ENCODE results near the gene GEN1.

GEN1 gene

GRCh38 chr2:17781482-17781881, 27.5 kb downstream of the GEN1 start:
- Histone ChIP-seq H3K27me3 (ENCODE audit: control insufficient read depth in 3 of 3, insufficient read depth in 3 of 3, low read depth in 1 of 3, low read length in 3 of 3) (no peaks in the 10 kb centered on the region), H3K4ac (ENCODE audit: low read length) (no peak overlapping the region)

GRCh38 chr2:17786727-17787126, 32.8 kb downstream of the GEN1 start:
- H4K8ac ChIP-seq (ENCODE audit: low read depth, low read length): no peak overlapping the region
- no peaks in the 10 kb centered on the region for H3K4me1 ChIP-seq (ENCODE audit: control insufficient read depth in 2 of 2, insufficient read depth in 1 of 2, low read depth in 1 of 2, low read length in 2 of 2)
- no peak overlapping the region for H2BK15ac ChIP-seq (ENCODE audit: low read length)
- H3K4ac ChIP-seq (ENCODE audit: low read length): no peak overlapping the region
- no peaks in the 10 kb centered on the region for H3K79me1 ChIP-seq (ENCODE audit: low read depth, low read length)
- peaks cover 0 to 5% (median 0%) of the 10 kb centered on the region in 3 experiments for H3K27me3 ChIP-seq (ENCODE audit: control insufficient read depth in 3 of 3, insufficient read depth in 3 of 3, low read depth in 1 of 3, low read length in 3 of 3)
- no peak overlapping the region for H3K14ac ChIP-seq (ENCODE audit: low read length)
- H3K9me3 ChIP-seq (replicated peaks in 1 of 2; ENCODE audit: control insufficient read depth in 2 of 2, insufficient read depth in 1 of 2, low read depth in 1 of 2, low read length in 2 of 2): no peaks in the 10 kb centered on the region
- no peak for DNase-seq (ENCODE audit: low spot score)
- H2AK5ac ChIP-seq (ENCODE audit: low read depth, low read length): no peak overlapping the region
- H3K9ac ChIP-seq (ENCODE audit: low read depth, low read length, poor library complexity): no peak overlapping the region
- no peak overlapping the region for H4K91ac ChIP-seq (ENCODE audit: low read depth, low read length, poor library complexity)
- no peak overlapping the region for H3K23ac ChIP-seq (ENCODE audit: low read depth, low read length, poor library complexity)
- H3K4me3 ChIP-seq (ENCODE audit: low read length in 2 of 2): no peak overlapping the region
- no CpG with 5 or more reads among the region's 3 CpGs for WGBS, 2 donors (ENCODE audit: extremely low coverage in 2 of 2, insufficient read length in 2 of 2, insufficient replicate concordance in 1 of 2)
- no peak overlapping the region for H3K18ac ChIP-seq (ENCODE audit: low read length)
- H2BK12ac ChIP-seq (ENCODE audit: low read length): no peak overlapping the region
- H3K36me3 ChIP-seq (replicated peaks in 1 of 2; ENCODE audit: control insufficient read depth in 2 of 2, insufficient read depth in 2 of 2, low read length in 2 of 2): peaks cover 0 to 18% of the 10 kb centered on the region in 2 donors
- H2AFZ ChIP-seq (ENCODE audit: low read length): no peak overlapping the region
- H3K4me2 ChIP-seq (ENCODE audit: insufficient read depth, low read length, poor library complexity, severe bottlenecking): no peak overlapping the region
- no peak overlapping the region for H2BK120ac ChIP-seq (ENCODE audit: low read depth, low read length)
- no peak overlapping the region for H2BK5ac ChIP-seq (ENCODE audit: low read length)
- no peak overlapping the region for H3K27ac ChIP-seq (replicated peaks; ENCODE audit: low read length)

More at GRCh38 chr2:17781482-17781881, 27.5 kb downstream of the GEN1 start:
- no CpG with 5 or more reads among the region's 1 CpG for WGBS, 2 donors (ENCODE audit: extremely low coverage in 2 of 2, insufficient read length in 2 of 2, insufficient replicate concordance in 1 of 2)
- Histone ChIP-seq H3K79me1 (ENCODE audit: low read depth, low read length) (no peaks in the 10 kb centered on the region), H3K9me3 (replicated peaks in 1 of 2; ENCODE audit: control insufficient read depth in 2 of 2, insufficient read depth in 1 of 2, low read depth in 1 of 2, low read length in 2 of 2) (no peaks in the 10 kb centered on the region), H2BK12ac (ENCODE audit: low read length) (no peak overlapping the region), H3K4me1 (ENCODE audit: control insufficient read depth in 2 of 2, insufficient read depth in 1 of 2, low read depth in 1 of 2, low read length in 2 of 2) (no peaks in the 10 kb centered on the region), H3K9ac (ENCODE audit: low read depth, low read length, poor library complexity) (no peak overlapping the region), H2BK5ac (ENCODE audit: low read length) (no peak overlapping the region), H4K8ac (ENCODE audit: low read depth, low read length) (no peak overlapping the region), H3K36me3 (replicated peaks in 1 of 2; ENCODE audit: control insufficient read depth in 2 of 2, insufficient read depth in 2 of 2, low read length in 2 of 2) (peaks cover 1 to 71% of the 10 kb centered on the region in 2 donors), H3K4me2 (ENCODE audit: insufficient read depth, low read length, poor library complexity, severe bottlenecking) (no peak overlapping the region), H3K14ac (ENCODE audit: low read length) (no peak overlapping the region), H4K91ac (ENCODE audit: low read depth, low read length, poor library complexity) (no peak overlapping the region), H2AK5ac (ENCODE audit: low read depth, low read length) (no peak overlapping the region), H3K4me3 (ENCODE audit: low read length in 2 of 2) (no peak overlapping the region), H3K23ac (ENCODE audit: low read depth, low read length, poor library complexity) (no peak overlapping the region), H2BK15ac (ENCODE audit: low read length) (no peak overlapping the region), H3K18ac (ENCODE audit: low read length) (no peak overlapping the region), H3K27ac (replicated peaks; ENCODE audit: low read length) (no peak overlapping the region), H2AFZ (ENCODE audit: low read length) (no peak overlapping the region), H2BK120ac (ENCODE audit: low read depth, low read length) (no peak overlapping the region)
- no peak for DNase-seq (ENCODE audit: low spot score)

DNA sequence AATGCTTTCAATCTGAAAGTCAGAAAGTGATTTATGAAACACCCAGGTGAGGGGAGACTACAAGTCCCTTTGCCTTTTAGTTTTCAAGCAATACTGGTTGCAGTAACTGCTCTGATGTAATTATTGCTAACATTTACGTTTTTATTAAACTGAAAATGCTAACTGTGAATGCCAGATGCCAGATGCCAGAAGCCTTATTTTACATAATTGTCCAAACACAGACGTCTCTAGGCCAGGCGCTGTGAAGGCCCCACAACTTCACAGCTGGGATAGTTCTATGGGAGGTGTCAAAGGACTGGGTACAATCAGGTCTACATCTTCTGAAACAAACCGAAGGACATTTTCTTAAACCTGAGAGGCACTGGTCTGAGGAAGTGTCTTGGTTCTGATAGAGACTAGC, 34.8 kb downstream of the GEN1 start:
- H3K18ac ChIP-seq (ENCODE audit: low read length): no peak overlapping the region
- H3K4me1 ChIP-seq (ENCODE audit: control insufficient read depth in 2 of 2, insufficient read depth in 1 of 2, low read depth in 1 of 2, low read length in 2 of 2): no peaks in the 10 kb centered on the region
- no peak overlapping the region for H4K8ac ChIP-seq (ENCODE audit: low read depth, low read length)
- no peak overlapping the region for H2BK12ac ChIP-seq (ENCODE audit: low read length)
- H3K27ac ChIP-seq (replicated peaks; ENCODE audit: low read length): no peak overlapping the region
- H3K9ac ChIP-seq (ENCODE audit: low read depth, low read length, poor library complexity): no peak overlapping the region
- peaks cover 0 to 9% (median 0%) of the 10 kb centered on the region in 3 experiments for H3K27me3 ChIP-seq (ENCODE audit: control insufficient read depth in 3 of 3, insufficient read depth in 3 of 3, low read depth in 1 of 3, low read length in 3 of 3)
- H3K23ac ChIP-seq (ENCODE audit: low read depth, low read length, poor library complexity): no peak overlapping the region
- H2AK5ac ChIP-seq (ENCODE audit: low read depth, low read length): no peak overlapping the region
- H3K36me3 ChIP-seq (replicated peaks in 1 of 2; ENCODE audit: control insufficient read depth in 2 of 2, insufficient read depth in 2 of 2, low read length in 2 of 2): peaks cover 0 to under 1% of the 10 kb centered on the region in 2 donors
- no peak overlapping the region for H3K4ac ChIP-seq (ENCODE audit: low read length)
- H3K14ac ChIP-seq (ENCODE audit: low read length): no peak overlapping the region
- H3K9me3 ChIP-seq (replicated peaks in 1 of 2; ENCODE audit: control insufficient read depth in 2 of 2, insufficient read depth in 1 of 2, low read depth in 1 of 2, low read length in 2 of 2): no peaks in the 10 kb centered on the region
- H4K91ac ChIP-seq (ENCODE audit: low read depth, low read length, poor library complexity): no peak overlapping the region
- H2AFZ ChIP-seq (ENCODE audit: low read length): no peak overlapping the region
- DNase-seq (ENCODE audit: low spot score): no peak
- H3K4me3 ChIP-seq (ENCODE audit: low read length in 2 of 2): no peak overlapping the region
- no peak overlapping the region for H2BK120ac ChIP-seq (ENCODE audit: low read depth, low read length)
- no CpG with 5 or more reads among the region's 4 CpGs for WGBS, 2 donors (ENCODE audit: extremely low coverage in 2 of 2, insufficient read length in 2 of 2, insufficient replicate concordance in 1 of 2)
- H2BK5ac ChIP-seq (ENCODE audit: low read length): no peak overlapping the region
- H3K79me1 ChIP-seq (ENCODE audit: low read depth, low read length): no peaks in the 10 kb centered on the region
- no peak overlapping the region for H3K4me2 ChIP-seq (ENCODE audit: insufficient read depth, low read length, poor library complexity, severe bottlenecking)
- H2BK15ac ChIP-seq (ENCODE audit: low read length): no peak overlapping the region

DNA sequence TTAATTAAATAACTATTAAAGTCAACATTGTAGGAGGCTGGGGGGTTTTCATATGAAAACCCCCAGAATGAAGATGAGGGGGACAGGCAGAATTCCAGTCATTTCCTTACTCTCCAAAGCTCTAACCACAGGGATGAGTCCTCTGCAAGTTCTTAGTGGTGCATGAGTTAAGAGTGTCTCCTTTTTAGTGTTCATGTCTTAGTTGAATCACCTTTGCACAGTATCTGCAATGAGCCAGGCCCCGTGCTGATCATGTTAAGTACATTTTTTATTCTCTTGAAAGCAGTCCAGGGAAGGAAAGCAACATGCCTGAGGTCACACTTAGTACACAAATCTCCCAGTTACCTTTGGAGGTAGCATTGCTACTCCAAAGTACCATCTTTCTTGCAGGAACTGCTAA, 36.6 kb downstream of the GEN1 start:
- H2BK12ac ChIP-seq (ENCODE audit: low read length): no peak overlapping the region
- no peaks in the 10 kb centered on the region for H3K79me1 ChIP-seq (ENCODE audit: low read depth, low read length)
- no peaks in the 10 kb centered on the region for H3K4me1 ChIP-seq (ENCODE audit: control insufficient read depth in 2 of 2, insufficient read depth in 1 of 2, low read depth in 1 of 2, low read length in 2 of 2)
- no peak overlapping the region for H4K8ac ChIP-seq (ENCODE audit: low read depth, low read length)
- WGBS, 2 donors (ENCODE audit: extremely low coverage in 2 of 2, insufficient read length in 2 of 2, insufficient replicate concordance in 1 of 2): no CpG with 5 or more reads among the region's 1 CpG
- no peaks in the 10 kb centered on the region for H3K36me3 ChIP-seq (replicated peaks in 1 of 2; ENCODE audit: control insufficient read depth in 2 of 2, insufficient read depth in 2 of 2, low read length in 2 of 2)
- no peak overlapping the region for H4K91ac ChIP-seq (ENCODE audit: low read depth, low read length, poor library complexity)
- H3K27me3 ChIP-seq (ENCODE audit: control insufficient read depth in 3 of 3, insufficient read depth in 3 of 3, low read depth in 1 of 3, low read length in 3 of 3): peaks cover 0 to 9% (median 0%) of the 10 kb centered on the region in 3 experiments
- no peak for DNase-seq (ENCODE audit: low spot score)
- H2AFZ ChIP-seq (ENCODE audit: low read length): no peak overlapping the region
- no peak overlapping the region for H3K4me2 ChIP-seq (ENCODE audit: insufficient read depth, low read length, poor library complexity, severe bottlenecking)
- no peak overlapping the region for H2BK15ac ChIP-seq (ENCODE audit: low read length)
- H3K27ac ChIP-seq (replicated peaks; ENCODE audit: low read length): no peak overlapping the region
- H2BK120ac ChIP-seq (ENCODE audit: low read depth, low read length): no peak overlapping the region
- H3K18ac ChIP-seq (ENCODE audit: low read length): no peak overlapping the region
- H3K23ac ChIP-seq (ENCODE audit: low read depth, low read length, poor library complexity): no peak overlapping the region
- H2AK5ac ChIP-seq (ENCODE audit: low read depth, low read length): no peak overlapping the region
- no peak overlapping the region for H3K4me3 ChIP-seq (ENCODE audit: low read length in 2 of 2)
- H3K9me3 ChIP-seq (replicated peaks in 1 of 2; ENCODE audit: control insufficient read depth in 2 of 2, insufficient read depth in 1 of 2, low read depth in 1 of 2, low read length in 2 of 2): no peaks in the 10 kb centered on the region
- no peak overlapping the region for H2BK5ac ChIP-seq (ENCODE audit: low read length)
- no peak overlapping the region for H3K14ac ChIP-seq (ENCODE audit: low read length)
- H3K9ac ChIP-seq (ENCODE audit: low read depth, low read length, poor library complexity): no peak overlapping the region
- no peak overlapping the region for H3K4ac ChIP-seq (ENCODE audit: low read length)
